Prostate gland (tissue), 2 donors: ENCODE data around the gene CCNI. TPM values are rescaled to one million over a fixed set of nuclear protein-coding genes. Genes with fewer than 3 reads are reported as not detected.
A peak's percentile ranks its signal among the peaks of the same experiment; 100 is the strongest.

Experiments used
- DNase-seq: peaks from one replicate; pipeline ENCODE4 v3.0.0-alpha.2; 2019; ENCODE audit warnings: low spot score
- H3K27ac ChIP-seq, 2 donors: fragments of 200-600 bp; sonication (generic); 2 replicates each; pipeline ENCODE4 v1.5.1; 2017 to 2019
- H3K27me3 ChIP-seq: fragments of 200-600 bp; sonication (generic); replicated peaks from 2 replicates; pipeline ENCODE4 v1.5.1; 2019; ENCODE audit not compliant: insufficient read depth
- H3K36me3 ChIP-seq, 2 donors: fragments of 200-600 bp; sonication (generic); 1 replicate in 1 of 2; 2 replicates in 1 of 2; pipeline versions ENCODE4 v1.5.1 to v1.8.1; 2017 to 2019
- H3K4me1 ChIP-seq: fragments of 200-600 bp; sonication (generic); replicated peaks from 2 replicates; pipeline ENCODE4 v1.5.1; 2019
- H3K4me3 ChIP-seq, 2 donors: fragments of 200-600 bp; sonication (generic); 2 replicates each; pipeline ENCODE4 v1.5.1; 2017 to 2019
- H3K9me3 ChIP-seq: fragments of 200-600 bp; sonication (generic); 2 replicates; pipeline ENCODE4 v1.5.1; 2017
- POLR2A ChIP-seq: fragments of 450-650 bp; IDR thresholded peaks from one replicate; pipeline ENCODE4 v1.6.1; 2016; ENCODE audit warnings: antibody characterized with exemption, mild to moderate bottlenecking
- POLR2AphosphoS5 ChIP-seq: sonication (generic); formaldehyde crosslinking; IDR thresholded peaks from one replicate; pipeline ENCODE4 v1.6.1; 2017; ENCODE audit warnings: antibody characterized with exemption
- WGBS: methylation state at CpG from one replicate; pipeline ENCODE4 v1.1.5; 2018; 5-methylcytosine and 5-hydroxymethylcytosine counted together
- intact Hi-C: fragments of 100-400 bp; cut with DNase I; formaldehyde crosslinking; loops from one replicate; pipeline ENCODE4 v1.14.2; 2022
- total RNA-seq, 2 donors: library from RNA; depleted of rRNA; stranded (reverse); fragments of >200 nt; gene quantifications; one replicate each; pipeline ENCODE4 v1.1.0, GENCODE V29; 2016
- TF ChIP-seq, protein P1 (sequence below), 4 experiments: fragments of 200-600 bp in 2 of 4; fragments of 450-650 bp in 2 of 4; sonication (generic) in 2 of 4; IDR thresholded peaks; 1 replicate in 3 of 4; 2 replicates in 1 of 4; pipeline ENCODE4 v1.5.1; 2016 to 2019; ENCODE audit warnings: antibody characterized with exemption in 4 of 4, mild to moderate bottlenecking in 2 of 4, moderate library complexity in 2 of 4

The CCNI gene, protein sequence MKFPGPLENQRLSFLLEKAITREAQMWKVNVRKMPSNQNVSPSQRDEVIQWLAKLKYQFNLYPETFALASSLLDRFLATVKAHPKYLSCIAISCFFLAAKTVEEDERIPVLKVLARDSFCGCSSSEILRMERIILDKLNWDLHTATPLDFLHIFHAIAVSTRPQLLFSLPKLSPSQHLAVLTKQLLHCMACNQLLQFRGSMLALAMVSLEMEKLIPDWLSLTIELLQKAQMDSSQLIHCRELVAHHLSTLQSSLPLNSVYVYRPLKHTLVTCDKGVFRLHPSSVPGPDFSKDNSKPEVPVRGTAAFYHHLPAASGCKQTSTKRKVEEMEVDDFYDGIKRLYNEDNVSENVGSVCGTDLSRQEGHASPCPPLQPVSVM
- 100 to 1,000 TPM; 274 to 367 TPM for total RNA-seq

DNA sequence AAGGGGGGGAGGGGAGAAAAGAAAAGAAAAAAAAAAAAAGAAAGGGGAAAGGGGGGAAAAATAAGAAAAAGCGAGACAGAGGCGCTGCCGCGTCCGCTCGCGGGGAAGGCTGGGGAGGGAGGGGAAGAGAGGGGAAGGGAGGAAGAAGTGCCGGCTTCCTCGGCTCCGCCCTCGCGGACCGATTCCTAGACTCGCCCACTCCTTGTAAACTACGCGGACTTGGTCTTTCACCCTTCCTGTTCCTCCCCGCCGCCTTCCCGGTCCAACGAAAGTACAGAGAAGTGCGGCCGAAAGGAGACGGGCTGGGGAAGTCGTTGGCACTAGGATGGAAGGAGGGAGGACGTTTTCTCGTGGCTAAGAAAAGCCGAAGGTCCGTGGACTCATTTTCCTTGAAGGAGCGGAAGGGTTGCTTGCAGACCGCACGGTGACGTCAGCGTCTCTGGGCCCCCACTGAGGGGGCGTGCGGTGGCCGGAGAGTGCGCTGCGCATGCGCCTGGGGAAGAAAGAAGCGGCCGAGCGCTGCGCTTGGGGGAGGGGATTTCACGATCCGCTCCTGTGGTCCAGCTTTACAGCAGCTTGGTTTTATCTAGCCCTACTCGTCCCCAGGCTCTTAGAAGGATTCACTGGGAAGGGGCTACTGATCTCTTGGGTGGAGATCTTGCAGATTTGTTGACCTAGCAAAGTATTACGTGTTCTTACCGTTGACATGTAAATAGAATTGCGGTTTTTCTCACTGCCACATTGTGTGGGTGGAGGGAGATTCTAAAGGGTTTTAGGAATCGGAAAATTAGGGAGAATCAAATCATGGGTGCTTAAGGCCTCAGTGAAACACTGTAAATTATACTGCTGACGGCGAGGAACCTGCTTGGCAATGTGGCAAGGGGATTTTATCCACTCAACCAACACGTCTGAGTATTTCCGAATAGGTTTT lies at the start of gene CCNI:
Gene CCNI (minus strand): TSS at position 121 of the 931 bp plus-strand sequence. CDS start 9,627 bp downstream, outside the sequence.
- Histone ChIP-seq H3K27me3 (no peaks in the 10 kb centered on the region), H3K36me3 (no peaks in the 10 kb centered on the region), H3K4me3 (peak within 1 kb of the TSS; percentile 98 to 100), H3K27ac (peak within 1 kb of the TSS; percentile 100), H3K4me1 (no peaks in the 10 kb centered on the region), H3K9me3 (no peaks in the 10 kb centered on the region)
- under 1% methylated on average over 54 of the region's 54 CpGs for WGBS
- intact Hi-C loops = loop anchor here (1.0 to 10.0 kb wide), 2 partner anchors 81 to 121 kb away; partner anchors contain the start of gene CCNG2
- TF ChIP-seq POLR2A = peak; percentile 69
- peak; percentile 95 for TF ChIP-seq POLR2AphosphoS5
- TF ChIP-seq, protein P1, sequence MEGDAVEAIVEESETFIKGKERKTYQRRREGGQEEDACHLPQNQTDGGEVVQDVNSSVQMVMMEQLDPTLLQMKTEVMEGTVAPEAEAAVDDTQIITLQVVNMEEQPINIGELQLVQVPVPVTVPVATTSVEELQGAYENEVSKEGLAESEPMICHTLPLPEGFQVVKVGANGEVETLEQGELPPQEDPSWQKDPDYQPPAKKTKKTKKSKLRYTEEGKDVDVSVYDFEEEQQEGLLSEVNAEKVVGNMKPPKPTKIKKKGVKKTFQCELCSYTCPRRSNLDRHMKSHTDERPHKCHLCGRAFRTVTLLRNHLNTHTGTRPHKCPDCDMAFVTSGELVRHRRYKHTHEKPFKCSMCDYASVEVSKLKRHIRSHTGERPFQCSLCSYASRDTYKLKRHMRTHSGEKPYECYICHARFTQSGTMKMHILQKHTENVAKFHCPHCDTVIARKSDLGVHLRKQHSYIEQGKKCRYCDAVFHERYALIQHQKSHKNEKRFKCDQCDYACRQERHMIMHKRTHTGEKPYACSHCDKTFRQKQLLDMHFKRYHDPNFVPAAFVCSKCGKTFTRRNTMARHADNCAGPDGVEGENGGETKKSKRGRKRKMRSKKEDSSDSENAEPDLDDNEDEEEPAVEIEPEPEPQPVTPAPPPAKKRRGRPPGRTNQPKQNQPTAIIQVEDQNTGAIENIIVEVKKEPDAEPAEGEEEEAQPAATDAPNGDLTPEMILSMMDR (IDR thresholded peaks at IDR 0.05) = no peak
- DNase-seq = peak; percentile 94

DNA sequence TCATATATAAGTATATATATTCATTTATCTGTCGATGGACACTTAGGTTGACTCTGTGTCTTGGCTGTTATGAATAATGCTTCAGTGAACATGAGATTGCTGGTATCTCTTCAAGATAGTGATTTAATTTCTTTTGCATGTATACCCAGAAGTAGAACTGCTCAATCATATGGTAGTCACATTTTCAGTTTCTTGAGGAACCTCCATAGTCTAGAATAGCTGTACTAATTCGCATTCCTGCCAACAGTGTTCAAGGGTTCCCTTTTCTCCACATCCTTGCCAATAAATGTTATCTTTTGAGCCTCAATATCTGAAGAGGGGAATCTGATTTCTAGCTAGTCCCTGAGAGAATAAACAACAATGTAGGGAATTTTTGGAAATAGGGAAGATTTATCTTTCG lies 48.8 kb upstream of the CCNI start:
- Histone ChIP-seq H3K27ac (no peak overlapping the region), H3K9me3 (no peaks in the 10 kb centered on the region), H3K4me3 (no peak overlapping the region), H3K36me3 (no peaks in the 10 kb centered on the region), H3K27me3 (no peaks in the 10 kb centered on the region), H3K4me1 (peaks cover 2% of the 10 kb centered on the region)
- DNase-seq = no peak
- TF ChIP-seq POLR2AphosphoS5 = no peak
- TF ChIP-seq, protein P1 (IDR thresholded peaks at IDR 0.05) = no peak
- TF ChIP-seq POLR2A = no peak
- intact Hi-C loops = no loop called here
- WGBS = 48% methylated on average over 3 of the region's 3 CpGs

DNA sequence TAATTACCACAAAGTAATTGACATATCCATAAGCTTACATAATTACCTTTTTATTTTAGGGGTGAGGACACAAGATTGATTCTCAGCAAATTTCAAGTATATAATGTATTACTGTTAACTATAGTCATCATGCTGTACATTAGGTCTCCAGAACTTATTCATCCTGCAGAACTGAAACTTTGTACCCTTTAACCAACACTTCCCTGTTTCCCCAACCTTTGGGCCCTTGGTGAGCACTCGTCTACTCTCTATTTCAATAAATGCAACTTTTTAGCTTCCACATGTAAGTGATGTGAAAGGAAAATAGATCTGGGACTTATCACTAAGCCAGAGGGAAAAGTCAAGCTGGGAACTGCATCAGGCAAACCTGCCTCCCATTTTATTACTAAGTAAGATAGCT lies 47.6 kb upstream of the CCNI start:
- H3K9me3 ChIP-seq = no peaks in the 10 kb centered on the region
- H3K27ac ChIP-seq = no peak overlapping the region
- peaks cover 2% of the 10 kb centered on the region for H3K4me1 ChIP-seq
- no peak for DNase-seq
- H3K27me3 ChIP-seq = no peaks in the 10 kb centered on the region
- no peaks in the 10 kb centered on the region for H3K36me3 ChIP-seq
- TF ChIP-seq POLR2A (no peak), POLR2AphosphoS5 (no peak)
- TF ChIP-seq, protein P1 (IDR thresholded peaks at IDR 0.05) = no peak
- no peak overlapping the region for H3K4me3 ChIP-seq
- WGBS = 72% methylated on average over 1 of the region's 1 CpG
- intact Hi-C loops = no loop called here

DNA sequence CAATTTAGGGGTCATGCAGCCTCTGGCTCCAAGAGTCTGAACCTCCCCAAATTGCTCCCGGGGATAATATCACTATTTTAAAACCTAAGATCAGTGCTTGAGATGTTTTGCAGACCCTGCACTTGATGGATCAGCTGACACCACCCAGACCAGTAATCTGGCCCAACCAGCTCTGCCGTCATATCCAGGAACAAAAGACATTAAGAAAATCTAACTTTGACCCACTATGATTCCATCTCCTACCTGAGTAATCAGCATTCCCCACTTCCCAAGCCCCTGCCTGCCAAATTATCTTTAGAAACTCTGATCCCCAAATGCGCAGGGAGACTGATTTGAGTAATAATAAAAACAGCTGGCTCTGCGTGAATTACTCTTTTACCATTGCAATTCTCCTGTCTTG lies 46.9 kb upstream of the CCNI start:
- Histone ChIP-seq H3K27ac (no peak overlapping the region), H3K4me3 (no peak overlapping the region), H3K27me3 (no peaks in the 10 kb centered on the region), H3K36me3 (no peaks in the 10 kb centered on the region), H3K9me3 (no peaks in the 10 kb centered on the region), H3K4me1 (peaks cover 2% of the 10 kb centered on the region)
- DNase-seq = no peak
- no peak for TF ChIP-seq POLR2AphosphoS5
- no peak for TF ChIP-seq POLR2A
- TF ChIP-seq, protein P1 (IDR thresholded peaks at IDR 0.05) = no peak
- intact Hi-C loops = no loop called here
- 80% methylated on average over 4 of the region's 4 CpGs for WGBS
